Measurements from ENCODE around the gene SOX10. TPM values are rescaled to one million over a fixed set of nuclear protein-coding genes. Genes with fewer than 3 reads are reported as not detected.

SOX10 gene
- total RNA-seq, 1 experiment from 2014 or later: not detected

DNA sequence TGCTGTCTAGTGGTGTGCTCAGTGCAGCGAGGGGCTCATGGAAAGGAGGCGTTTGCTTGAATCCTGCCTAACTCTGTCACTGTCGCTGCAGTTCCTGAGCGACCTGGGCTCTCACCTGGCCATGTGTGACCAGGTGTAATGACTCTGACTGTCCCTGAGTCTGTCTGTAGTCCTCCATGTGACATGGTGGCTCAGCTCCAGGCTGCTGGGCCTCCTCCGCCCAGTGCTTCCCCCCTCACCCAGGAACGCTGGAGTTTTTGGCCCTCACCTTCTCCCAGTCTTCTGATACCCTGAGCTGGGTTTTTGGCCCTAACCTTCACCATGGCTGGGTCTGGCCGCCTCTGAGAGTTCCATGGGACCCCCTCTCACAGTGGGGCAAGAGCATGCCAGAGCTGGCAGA lies 58.0 kb downstream of the SOX10 start:
- H3K9me3 ChIP-seq (ENCODE audit: control insufficient read depth, insufficient read depth, low read depth, low read length): no peaks in the 10 kb centered on the region
- in situ Hi-C loops (cut with HindIII; ENCODE audit: low pct_unique_long_range_greater_than_20kb, low sequenced_read_pairs) (no loop called here), intact Hi-C loops (cut with micrococcal nuclease; ENCODE audit: unreplicated experiment) (no loop called here)
- DNase-seq (ENCODE audit: low read depth, low spot score): no peak
- POLR2A ChIA-PET: no interaction called here
- no peak for ATAC-seq
- no peaks in the 10 kb centered on the region for H3K4me1 ChIP-seq (ENCODE audit: control insufficient read depth, insufficient read depth, low read length)
- no peaks in the 10 kb centered on the region for H3K36me3 ChIP-seq (ENCODE audit: control insufficient read depth, insufficient read depth, low read length)
- no peak overlapping the region for H3K4me3 ChIP-seq (ENCODE audit: low read depth in 2 of 2, low read length in 2 of 2)
- TF ChIP-seq SIN3A (IDR thresholded peaks at IDR 0.05; ENCODE audit: borderline replicate concordance, insufficient read depth, low read depth, low read length) (no peak), TCF7L2 (IDR thresholded peaks at IDR 0.05; ENCODE audit: low read depth, low read length) (no peak), POLR2AphosphoS5 (IDR thresholded peaks at IDR 0.05; ENCODE audit: low read depth, low read length) (no peak)
- TF ChIP-seq, protein P1, sequence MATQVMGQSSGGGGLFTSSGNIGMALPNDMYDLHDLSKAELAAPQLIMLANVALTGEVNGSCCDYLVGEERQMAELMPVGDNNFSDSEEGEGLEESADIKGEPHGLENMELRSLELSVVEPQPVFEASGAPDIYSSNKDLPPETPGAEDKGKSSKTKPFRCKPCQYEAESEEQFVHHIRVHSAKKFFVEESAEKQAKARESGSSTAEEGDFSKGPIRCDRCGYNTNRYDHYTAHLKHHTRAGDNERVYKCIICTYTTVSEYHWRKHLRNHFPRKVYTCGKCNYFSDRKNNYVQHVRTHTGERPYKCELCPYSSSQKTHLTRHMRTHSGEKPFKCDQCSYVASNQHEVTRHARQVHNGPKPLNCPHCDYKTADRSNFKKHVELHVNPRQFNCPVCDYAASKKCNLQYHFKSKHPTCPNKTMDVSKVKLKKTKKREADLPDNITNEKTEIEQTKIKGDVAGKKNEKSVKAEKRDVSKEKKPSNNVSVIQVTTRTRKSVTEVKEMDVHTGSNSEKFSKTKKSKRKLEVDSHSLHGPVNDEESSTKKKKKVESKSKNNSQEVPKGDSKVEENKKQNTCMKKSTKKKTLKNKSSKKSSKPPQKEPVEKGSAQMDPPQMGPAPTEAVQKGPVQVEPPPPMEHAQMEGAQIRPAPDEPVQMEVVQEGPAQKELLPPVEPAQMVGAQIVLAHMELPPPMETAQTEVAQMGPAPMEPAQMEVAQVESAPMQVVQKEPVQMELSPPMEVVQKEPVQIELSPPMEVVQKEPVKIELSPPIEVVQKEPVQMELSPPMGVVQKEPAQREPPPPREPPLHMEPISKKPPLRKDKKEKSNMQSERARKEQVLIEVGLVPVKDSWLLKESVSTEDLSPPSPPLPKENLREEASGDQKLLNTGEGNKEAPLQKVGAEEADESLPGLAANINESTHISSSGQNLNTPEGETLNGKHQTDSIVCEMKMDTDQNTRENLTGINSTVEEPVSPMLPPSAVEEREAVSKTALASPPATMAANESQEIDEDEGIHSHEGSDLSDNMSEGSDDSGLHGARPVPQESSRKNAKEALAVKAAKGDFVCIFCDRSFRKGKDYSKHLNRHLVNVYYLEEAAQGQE (IDR thresholded peaks at IDR 0.05; ENCODE audit: insufficient read depth in 1 of 2, low read depth in 2 of 2, low read length in 1 of 2): no peak
- no peak overlapping the region for H3K27ac ChIP-seq (ENCODE audit: low read length)
- H3K27me3 ChIP-seq (ENCODE audit: control insufficient read depth, insufficient read depth, low read length): no peaks in the 10 kb centered on the region
- BruUV-seq (replicated peaks): no TSS peak
- CTCF ChIA-PET: interaction anchor here (0.6 kb wide), 1 partner anchor 21 kb away, joined by 3 read pairs; the partner anchor contains the start of gene MICALL1

DNA sequence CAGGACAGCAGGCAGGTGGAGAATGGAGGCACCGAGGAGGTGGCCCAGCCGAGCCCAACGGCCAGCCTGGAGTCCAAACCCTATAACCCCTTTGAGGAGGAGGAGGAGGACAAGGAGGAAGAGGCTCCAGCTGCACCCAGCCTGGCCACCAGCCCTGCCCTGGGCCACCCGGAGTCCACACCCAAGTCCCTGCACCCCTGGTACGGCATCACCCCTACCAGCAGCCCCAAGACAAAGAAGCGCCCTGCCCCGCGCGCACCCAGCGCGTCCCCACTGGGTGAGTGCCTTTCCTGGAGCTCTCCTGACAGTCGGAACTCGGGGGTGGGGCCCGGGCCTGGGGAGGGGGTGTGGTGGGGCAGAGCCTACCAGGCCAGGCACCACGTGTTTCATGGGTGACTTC lies 58.6 kb downstream of the SOX10 start:
- TF ChIP-seq TCF7L2 (IDR thresholded peaks at IDR 0.05; ENCODE audit: low read depth, low read length) (no peak), POLR2AphosphoS5 (IDR thresholded peaks at IDR 0.05; ENCODE audit: low read depth, low read length) (no peak)
- Histone ChIP-seq H3K27ac (ENCODE audit: low read length) (no peak overlapping the region), H3K4me3 (ENCODE audit: low read depth in 2 of 2, low read length in 2 of 2) (no peak overlapping the region), H3K4me1 (ENCODE audit: control insufficient read depth, insufficient read depth, low read length) (no peaks in the 10 kb centered on the region), H3K36me3 (ENCODE audit: control insufficient read depth, insufficient read depth, low read length) (no peaks in the 10 kb centered on the region), H3K27me3 (ENCODE audit: control insufficient read depth, insufficient read depth, low read length) (no peaks in the 10 kb centered on the region), H3K9me3 (ENCODE audit: control insufficient read depth, insufficient read depth, low read depth, low read length) (no peaks in the 10 kb centered on the region)
- in situ Hi-C loops (cut with HindIII; ENCODE audit: low pct_unique_long_range_greater_than_20kb, low sequenced_read_pairs) (no loop called here), intact Hi-C loops (cut with micrococcal nuclease; ENCODE audit: unreplicated experiment) (no loop called here)
- no TSS peak for BruUV-seq (replicated peaks)
- ChIA-PET POLR2A (no interaction called here), CTCF (no interaction called here)
- ATAC-seq (no peak), DNase-seq (ENCODE audit: low read depth, low spot score) (no peak)

DNA sequence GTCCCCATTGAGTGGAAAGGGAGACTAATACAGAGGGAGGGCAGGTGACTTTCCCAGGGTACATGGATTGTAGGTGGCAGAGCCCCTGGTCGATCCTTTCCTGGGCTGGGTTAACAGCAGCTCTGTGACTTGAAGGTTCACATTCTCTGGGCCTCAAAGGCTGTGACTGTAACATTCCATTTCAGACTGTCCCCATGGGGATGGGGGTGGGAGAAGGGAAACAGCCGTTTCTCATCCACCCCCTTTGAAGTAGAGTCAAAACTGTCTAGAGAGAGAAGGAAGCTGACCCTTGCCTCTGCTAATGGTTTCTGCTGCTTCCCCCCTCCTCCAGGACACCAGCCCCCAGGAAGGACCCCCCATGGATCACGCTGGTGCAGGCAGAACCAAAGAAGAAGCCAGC lies 59.0 kb downstream of the SOX10 start:
- intact Hi-C loops (cut with micrococcal nuclease; ENCODE audit: unreplicated experiment): no loop called here
- no peak for TF ChIP-seq TCF7L2 (IDR thresholded peaks at IDR 0.05; ENCODE audit: low read depth, low read length)
- TF ChIP-seq, protein P2, sequence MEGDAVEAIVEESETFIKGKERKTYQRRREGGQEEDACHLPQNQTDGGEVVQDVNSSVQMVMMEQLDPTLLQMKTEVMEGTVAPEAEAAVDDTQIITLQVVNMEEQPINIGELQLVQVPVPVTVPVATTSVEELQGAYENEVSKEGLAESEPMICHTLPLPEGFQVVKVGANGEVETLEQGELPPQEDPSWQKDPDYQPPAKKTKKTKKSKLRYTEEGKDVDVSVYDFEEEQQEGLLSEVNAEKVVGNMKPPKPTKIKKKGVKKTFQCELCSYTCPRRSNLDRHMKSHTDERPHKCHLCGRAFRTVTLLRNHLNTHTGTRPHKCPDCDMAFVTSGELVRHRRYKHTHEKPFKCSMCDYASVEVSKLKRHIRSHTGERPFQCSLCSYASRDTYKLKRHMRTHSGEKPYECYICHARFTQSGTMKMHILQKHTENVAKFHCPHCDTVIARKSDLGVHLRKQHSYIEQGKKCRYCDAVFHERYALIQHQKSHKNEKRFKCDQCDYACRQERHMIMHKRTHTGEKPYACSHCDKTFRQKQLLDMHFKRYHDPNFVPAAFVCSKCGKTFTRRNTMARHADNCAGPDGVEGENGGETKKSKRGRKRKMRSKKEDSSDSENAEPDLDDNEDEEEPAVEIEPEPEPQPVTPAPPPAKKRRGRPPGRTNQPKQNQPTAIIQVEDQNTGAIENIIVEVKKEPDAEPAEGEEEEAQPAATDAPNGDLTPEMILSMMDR (IDR thresholded peaks at IDR 0.05): no peak
- no peak for TF ChIP-seq SIN3A (IDR thresholded peaks at IDR 0.05; ENCODE audit: borderline replicate concordance, insufficient read depth, low read depth, low read length)
- no peak for TF ChIP-seq POLR2AphosphoS5 (IDR thresholded peaks at IDR 0.05; ENCODE audit: low read depth, low read length)
- TF ChIP-seq, protein P1 (IDR thresholded peaks at IDR 0.05; ENCODE audit: insufficient read depth in 1 of 2, low read depth in 2 of 2, low read length in 1 of 2): no peak
- DNase-seq (ENCODE audit: low read depth, low spot score): no peak
- Histone ChIP-seq H3K4me3 (ENCODE audit: low read depth in 2 of 2, low read length in 2 of 2) (no peak overlapping the region), H3K27me3 (ENCODE audit: control insufficient read depth, insufficient read depth, low read length) (no peaks in the 10 kb centered on the region), H3K4me1 (ENCODE audit: control insufficient read depth, insufficient read depth, low read length) (no peaks in the 10 kb centered on the region), H3K27ac (ENCODE audit: low read length) (no peak overlapping the region), H3K9me3 (ENCODE audit: control insufficient read depth, insufficient read depth, low read depth, low read length) (no peaks in the 10 kb centered on the region), H3K36me3 (ENCODE audit: control insufficient read depth, insufficient read depth, low read length) (no peaks in the 10 kb centered on the region)
- no peak for ATAC-seq
- ChIA-PET POLR2A (interaction anchor here (0.6 kb wide), 1 partner anchor 47 kb away, joined by 16 read pairs; no protein-coding TSS in a partner anchor), CTCF (no interaction called here)
- BruUV-seq (replicated peaks): no TSS peak
- in situ Hi-C loops (cut with HindIII; ENCODE audit: low pct_unique_long_range_greater_than_20kb, low sequenced_read_pairs): no loop called here

All from Panc1 (cell line).